Vagina (tissue), 2 donors: ENCODE data around the gene PTPRG. TPM values are rescaled to one million over a fixed set of nuclear protein-coding genes. Genes with fewer than 3 reads are reported as not detected.
A peak's percentile ranks its signal among the peaks of the same experiment; 100 is the strongest.

Experiments
- DNase-seq, 2 donors: peaks; one replicate each; pipeline ENCODE4 v3.0.0-alpha.2; 2017; ENCODE audit errors: extremely low spot score in 2 of 2
- H3K27ac ChIP-seq: fragments of 200-600 bp; sonication (generic); one replicate; pipeline ENCODE4 v1.5.1; 2019
- H3K27me3 ChIP-seq: fragments of 200-600 bp; sonication (generic); one replicate; pipeline ENCODE4 v1.5.1; 2019
- H3K36me3 ChIP-seq, 2 donors: fragments of 200-600 bp; sonication (generic); one replicate each; pipeline ENCODE4 v1.5.1; 2017 to 2019
- H3K4me1 ChIP-seq: fragments of 200-600 bp; sonication (generic); one replicate; pipeline ENCODE4 v1.5.1; 2019
- H3K4me3 ChIP-seq, 2 donors: fragments of 200-600 bp; sonication (generic); 1 replicate in 1 of 2; 2 replicates in 1 of 2; pipeline ENCODE4 v1.5.1; 2016 to 2019
- H3K9me3 ChIP-seq: fragments of 200-600 bp; sonication (generic); one replicate; pipeline ENCODE4 v1.5.1; 2019
- POLR2A ChIP-seq, 2 donors: fragments of 450-650 bp; IDR thresholded peaks; one replicate each; pipeline ENCODE4 v1.6.1; 2017; ENCODE audit warnings: antibody characterized with exemption in 2 of 2, mild to moderate bottlenecking in 2 of 2, moderate library complexity in 2 of 2
- POLR2AphosphoS5 ChIP-seq, 2 donors: sonication (generic); formaldehyde crosslinking; IDR thresholded peaks; one replicate each; pipeline ENCODE4 v1.9.0; 2017; ENCODE audit warnings: antibody characterized with exemption in 2 of 2, mild to moderate bottlenecking in 2 of 2, low read depth in 1 of 2; ENCODE audit not compliant: insufficient read depth in 1 of 2
- intact Hi-C: fragments of 100-400 bp; cut with DNase I; formaldehyde crosslinking; loops from one replicate; pipeline ENCODE4 v1.15.1; 2023
- total RNA-seq: library from RNA; depleted of rRNA; stranded (reverse); fragments of >200 nt; gene quantifications from one replicate; pipeline ENCODE4 v1.2.3, GENCODE V29; 2016
- TF ChIP-seq, protein P1 (sequence below), 3 experiments: fragments of 450-650 bp in 2 of 3; fragments of 200-600 bp in 1 of 3; sonication (generic) in 1 of 3; IDR thresholded peaks; one replicate each; pipeline ENCODE4 v1.5.1; 2017 to 2019; ENCODE audit warnings: antibody characterized with exemption in 3 of 3, mild to moderate bottlenecking in 2 of 3, moderate library complexity in 2 of 3

PTPRG gene
- total RNA-seq, 1 donor from 2014 or later, result 47.6 TPM

DNA sequence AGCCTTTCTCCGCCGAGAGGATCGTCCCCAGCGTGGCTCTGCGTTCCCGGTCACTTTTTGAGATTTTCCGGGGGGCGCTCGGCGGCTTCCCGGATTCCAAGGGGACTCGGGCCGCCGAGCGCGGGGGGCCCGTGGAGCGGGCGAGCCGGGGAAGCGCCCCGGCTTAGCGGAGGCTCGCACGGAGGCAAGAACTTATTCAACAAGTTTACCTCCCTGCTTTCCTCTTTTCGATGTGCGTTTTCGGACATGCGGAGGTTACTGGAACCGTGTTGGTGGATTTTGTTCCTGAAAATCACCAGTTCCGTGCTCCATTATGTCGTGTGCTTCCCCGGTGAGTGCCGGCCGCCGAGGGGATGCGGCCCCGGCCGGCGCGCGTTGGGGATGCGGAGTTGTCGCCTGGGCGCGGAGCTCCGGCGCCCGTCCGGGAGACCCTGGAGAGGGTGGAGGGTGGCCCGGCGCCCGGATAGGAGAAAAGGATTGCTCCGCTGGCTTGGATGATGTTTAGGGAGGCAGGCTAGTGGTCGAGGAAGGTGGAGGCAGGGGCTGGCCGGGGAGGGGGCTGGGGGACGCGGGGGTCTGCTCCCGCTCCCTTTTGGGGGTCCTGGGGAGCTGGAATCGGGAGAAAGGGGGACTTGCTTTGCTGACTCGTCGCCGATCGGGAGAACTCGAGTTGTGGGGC is 810 bp downstream of the PTPRG start:
- Histone ChIP-seq H3K27ac (peak overlapping the region; percentile 86), H3K4me3 (peak overlapping the region; percentile 65 to 84), H3K36me3 (no peaks in the 10 kb centered on the region), H3K4me1 (peaks cover 28% of the 10 kb centered on the region), H3K9me3 (no peaks in the 10 kb centered on the region), H3K27me3 (no peaks in the 10 kb centered on the region)
- TF ChIP-seq POLR2A (IDR thresholded peaks at IDR 0.05), result no peak
- TF ChIP-seq POLR2AphosphoS5 (IDR thresholded peaks at IDR 0.05; ENCODE audit: insufficient read depth in 1 of 2, low read depth in 1 of 2), result no peak
- TF ChIP-seq, protein P1, sequence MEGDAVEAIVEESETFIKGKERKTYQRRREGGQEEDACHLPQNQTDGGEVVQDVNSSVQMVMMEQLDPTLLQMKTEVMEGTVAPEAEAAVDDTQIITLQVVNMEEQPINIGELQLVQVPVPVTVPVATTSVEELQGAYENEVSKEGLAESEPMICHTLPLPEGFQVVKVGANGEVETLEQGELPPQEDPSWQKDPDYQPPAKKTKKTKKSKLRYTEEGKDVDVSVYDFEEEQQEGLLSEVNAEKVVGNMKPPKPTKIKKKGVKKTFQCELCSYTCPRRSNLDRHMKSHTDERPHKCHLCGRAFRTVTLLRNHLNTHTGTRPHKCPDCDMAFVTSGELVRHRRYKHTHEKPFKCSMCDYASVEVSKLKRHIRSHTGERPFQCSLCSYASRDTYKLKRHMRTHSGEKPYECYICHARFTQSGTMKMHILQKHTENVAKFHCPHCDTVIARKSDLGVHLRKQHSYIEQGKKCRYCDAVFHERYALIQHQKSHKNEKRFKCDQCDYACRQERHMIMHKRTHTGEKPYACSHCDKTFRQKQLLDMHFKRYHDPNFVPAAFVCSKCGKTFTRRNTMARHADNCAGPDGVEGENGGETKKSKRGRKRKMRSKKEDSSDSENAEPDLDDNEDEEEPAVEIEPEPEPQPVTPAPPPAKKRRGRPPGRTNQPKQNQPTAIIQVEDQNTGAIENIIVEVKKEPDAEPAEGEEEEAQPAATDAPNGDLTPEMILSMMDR (IDR thresholded peaks at IDR 0.05), result no peak
- DNase-seq, result no peak
- intact Hi-C loops, result loop anchor here (2.0 to 10.0 kb wide), 2 partner anchors 287 to 373 kb away; no protein-coding TSS in a partner anchor

DNA sequence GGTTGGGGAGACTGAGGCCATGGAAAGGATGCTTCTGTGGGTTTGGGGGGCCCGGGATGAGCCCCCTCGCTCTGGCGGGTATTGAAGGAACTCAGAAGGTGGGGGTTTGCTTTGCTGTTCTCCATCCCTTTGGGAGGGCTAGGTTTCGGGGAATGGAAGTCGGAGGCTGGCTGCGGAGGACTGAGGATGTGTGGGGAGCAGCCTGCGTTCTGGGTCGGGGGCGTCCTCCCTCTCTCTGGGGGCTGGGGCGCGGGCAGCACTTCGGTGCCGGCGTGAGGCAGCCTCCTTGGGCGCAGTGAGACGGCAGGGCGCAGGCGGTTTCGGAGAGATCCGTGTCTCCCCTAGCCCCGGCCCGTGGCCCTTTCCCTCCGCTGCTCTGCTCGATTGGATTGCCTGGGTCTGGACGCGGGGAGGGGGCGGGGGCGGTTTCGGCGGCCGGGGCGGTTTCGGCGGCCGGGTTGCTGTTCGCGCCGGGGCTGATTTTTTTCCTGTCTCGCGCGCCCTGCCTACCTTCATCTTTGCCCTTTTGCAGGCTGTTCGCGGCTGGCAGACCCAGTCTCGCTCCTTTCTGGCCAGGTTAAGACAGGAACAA is 1.4 kb downstream of the PTPRG start:
- peak in 1 of 2 donors; percentile 88 for DNase-seq

GRCh38 chr3:61563313-61564271 is 2.2 kb downstream of the PTPRG start:
- Histone ChIP-seq H3K4me3 (peak overlapping the region; percentile 65 to 84), H3K4me1 (peaks cover 28% of the 10 kb centered on the region), H3K9me3 (no peaks in the 10 kb centered on the region), H3K27me3 (no peaks in the 10 kb centered on the region), H3K36me3 (no peaks in the 10 kb centered on the region), H3K27ac (peak overlapping the region; percentile 86)
- DNase-seq, result peak in 1 of 2 donors; percentile 83
- no peak for TF ChIP-seq POLR2A (IDR thresholded peaks at IDR 0.05)
- intact Hi-C loops, result loop anchor here (2.0 to 10.0 kb wide), 2 partner anchors 285 to 371 kb away; no protein-coding TSS in a partner anchor

More for the DNA sequence above, 1.4 kb downstream of the PTPRG start:
- Histone ChIP-seq H3K36me3 (no peaks in the 10 kb centered on the region), H3K27ac (peak overlapping the region; percentile 86), H3K27me3 (no peaks in the 10 kb centered on the region), H3K4me1 (peaks cover 28% of the 10 kb centered on the region), H3K9me3 (no peaks in the 10 kb centered on the region), H3K4me3 (peak overlapping the region; percentile 65 to 84)
- intact Hi-C loops, result loop anchor here (2.0 to 10.0 kb wide), 2 partner anchors 286 to 372 kb away; no protein-coding TSS in a partner anchor
- no peak for TF ChIP-seq POLR2A (IDR thresholded peaks at IDR 0.05)
- TF ChIP-seq, protein P1 (IDR thresholded peaks at IDR 0.05), result no peak
- TF ChIP-seq POLR2AphosphoS5 (IDR thresholded peaks at IDR 0.05; ENCODE audit: insufficient read depth in 1 of 2, low read depth in 1 of 2), result no peak

DNA sequence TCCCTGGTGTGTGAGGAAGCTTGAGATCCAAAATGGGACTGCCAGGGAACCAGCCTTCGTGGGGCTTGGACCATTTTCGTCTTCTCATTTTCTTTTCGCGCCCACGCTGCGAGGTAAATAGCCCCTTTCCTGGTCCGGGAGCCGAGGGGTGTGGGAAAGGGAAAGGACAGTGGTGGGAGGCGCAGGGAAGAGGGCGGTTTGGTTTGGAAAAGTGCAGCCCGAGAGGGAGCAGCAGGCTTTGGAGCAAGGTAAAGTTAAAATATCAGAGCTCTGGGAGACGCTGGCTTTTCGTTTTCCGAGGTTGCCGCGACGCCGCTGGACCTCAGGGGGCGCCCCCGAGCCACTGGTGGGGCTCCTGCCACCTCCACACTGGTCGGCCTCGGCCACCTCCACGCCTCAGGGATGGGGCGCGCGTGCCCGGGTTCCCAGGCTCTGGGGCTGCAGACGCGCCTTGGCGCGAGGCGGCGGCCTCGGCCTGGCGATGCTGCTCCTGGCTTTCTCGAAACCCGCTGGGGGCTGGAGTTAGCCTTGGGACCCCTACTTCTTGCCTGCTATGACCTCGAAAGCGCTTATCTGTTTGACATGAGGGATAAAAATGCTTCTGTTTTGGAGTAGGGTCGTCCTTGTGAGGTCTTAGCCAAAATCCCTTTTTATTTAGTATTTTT is 3.2 kb downstream of the PTPRG start:
- DNase-seq, result peak in 1 of 2 donors; percentile 88
- intact Hi-C loops, result loop anchor here (10.0 kb wide), 1 partner anchor 370 kb away; no protein-coding TSS in a partner anchor
- TF ChIP-seq POLR2AphosphoS5 (IDR thresholded peaks at IDR 0.05; ENCODE audit: insufficient read depth in 1 of 2, low read depth in 1 of 2) (peak in 1 of 2 donors; percentile 70), POLR2A (IDR thresholded peaks at IDR 0.05) (no peak)
- TF ChIP-seq, protein P1 (IDR thresholded peaks at IDR 0.05), result peak; percentile 27 to 78 (median 71)
- Histone ChIP-seq H3K27me3 (no peaks in the 10 kb centered on the region), H3K4me3 (peak overlapping the region; percentile 65 to 84), H3K4me1 (peaks cover 28% of the 10 kb centered on the region), H3K9me3 (no peaks in the 10 kb centered on the region), H3K36me3 (no peaks in the 10 kb centered on the region), H3K27ac (peak overlapping the region; percentile 86)
